ENCODE measurements around the gene GXYLT1. TPM values are rescaled to one million over a fixed set of nuclear protein-coding genes. Genes with fewer than 3 reads are reported as not detected.

The GXYLT1 gene
- total and polyA plus RNA-seq, 8 donors = 1.4 to 17.6 (median 6.1) TPM

- WGBS, 5 donors = 66 to 96% (median 84%) methylated on average over 2 of the region's 2 CpGs
- peaks cover 0 to 20% (median 11%) of the 10 kb centered on the region in 4 donors for H3K36me3 ChIP-seq
- no peaks in the 10 kb centered on the region for H3K27me3 ChIP-seq
- H3K4me1 ChIP-seq = no peaks in the 10 kb centered on the region
- H3K9me3 ChIP-seq = no peaks in the 10 kb centered on the region
- no peak overlapping the region for H3K4me3 ChIP-seq
- no peak overlapping the region for H3K27ac ChIP-seq
- TF ChIP-seq EP300 (IDR thresholded peaks at IDR 0.05) (no peak), POLR2A (IDR thresholded peaks at IDR 0.05) (no peak), CTCF (IDR thresholded peaks at IDR 0.05) (no peak), POLR2AphosphoS5 (IDR thresholded peaks at IDR 0.05) (no peak)
- no peak for DNase-seq
- intact Hi-C loops (cut with DNase I; ENCODE audit: low total_unique reads) = no loop called here
Measured at GRCh38 chr12:42187799-42188198, 43.1 kb upstream of the GXYLT1 start.

GRCh38 chr12:42186793-42187192, 42.1 kb upstream of the GXYLT1 start:
- TF ChIP-seq EP300 (IDR thresholded peaks at IDR 0.05) = no peak
- TF ChIP-seq POLR2AphosphoS5 (IDR thresholded peaks at IDR 0.05) = no peak
- TF ChIP-seq POLR2A (IDR thresholded peaks at IDR 0.05) = no peak
- TF ChIP-seq CTCF (IDR thresholded peaks at IDR 0.05) = no peak
- WGBS, 5 donors = 81 to 87% (median 85%) methylated on average over 2 of the region's 2 CpGs
- DNase-seq = no peak
- H3K36me3 ChIP-seq = peaks cover 0 to 10% (median 3%) of the 10 kb centered on the region in 4 donors
- peaks cover 0 to under 1% (median 0%) of the 10 kb centered on the region in 4 donors for H3K4me1 ChIP-seq
- no peaks in the 10 kb centered on the region for H3K27me3 ChIP-seq
- no peaks in the 10 kb centered on the region for H3K9me3 ChIP-seq
- no peak overlapping the region for H3K27ac ChIP-seq
- intact Hi-C loops (cut with DNase I; ENCODE audit: low total_unique reads) = no loop called here
- no peak overlapping the region for H3K4me3 ChIP-seq

- peaks cover 0 to 12% (median 9%) of the 10 kb centered on the region in 4 donors for H3K36me3 ChIP-seq
- TF ChIP-seq POLR2AphosphoS5 (IDR thresholded peaks at IDR 0.05) (no peak), CTCF (IDR thresholded peaks at IDR 0.05) (no peak), POLR2A (IDR thresholded peaks at IDR 0.05) (no peak), EP300 (IDR thresholded peaks at IDR 0.05) (no peak)
- H3K27me3 ChIP-seq = no peaks in the 10 kb centered on the region
- peaks cover 0 to 11% (median 3%) of the 10 kb centered on the region in 4 donors for H3K4me1 ChIP-seq
- H3K27ac ChIP-seq = no peak overlapping the region
- 51 to 63% (median 58%) methylated on average over 2 of the region's 2 CpGs for WGBS, 5 donors
- H3K4me3 ChIP-seq = no peak overlapping the region
- H3K9me3 ChIP-seq = no peaks in the 10 kb centered on the region
- no peak for DNase-seq
- intact Hi-C loops (cut with DNase I; ENCODE audit: low total_unique reads) = no loop called here
Measured at GRCh38 chr12:42182394-42182793, 37.7 kb upstream of the GXYLT1 start.

GRCh38 chr12:42180990-42181596, 36.4 kb upstream of the GXYLT1 start:
- H3K27ac ChIP-seq = no peak overlapping the region
- no peak overlapping the region for H3K4me3 ChIP-seq
- H3K4me1 ChIP-seq = peaks cover 0 to 11% (median 3%) of the 10 kb centered on the region in 4 donors
- intact Hi-C loops (cut with DNase I; ENCODE audit: low total_unique reads) = no loop called here
- 53 to 75% (median 54%) methylated on average over 2 of the region's 2 CpGs for WGBS, 5 donors
- no peaks in the 10 kb centered on the region for H3K27me3 ChIP-seq
- no peaks in the 10 kb centered on the region for H3K9me3 ChIP-seq
- H3K36me3 ChIP-seq = peaks cover 0 to 25% (median 15%) of the 10 kb centered on the region in 4 donors
- no peak for DNase-seq
- TF ChIP-seq POLR2A (IDR thresholded peaks at IDR 0.05) (no peak), POLR2AphosphoS5 (IDR thresholded peaks at IDR 0.05) (no peak)

- WGBS, 5 donors = 79 to 89% (median 86%) methylated on average over 2 of the region's 2 CpGs
- no peak for TF ChIP-seq POLR2A (IDR thresholded peaks at IDR 0.05)
- no peak for TF ChIP-seq CTCF (IDR thresholded peaks at IDR 0.05)
- no peak for TF ChIP-seq EP300 (IDR thresholded peaks at IDR 0.05)
- no peak for TF ChIP-seq POLR2AphosphoS5 (IDR thresholded peaks at IDR 0.05)
- Histone ChIP-seq H3K4me1 (peaks cover 0 to 15% (median 3%) of the 10 kb centered on the region in 4 donors), H3K27me3 (no peaks in the 10 kb centered on the region), H3K27ac (no peak overlapping the region), H3K4me3 (no peak overlapping the region), H3K9me3 (no peaks in the 10 kb centered on the region), H3K36me3 (peaks cover 0 to 26% (median 13%) of the 10 kb centered on the region in 4 donors)
- DNase-seq = no peak
- intact Hi-C loops (cut with DNase I; ENCODE audit: low total_unique reads) = no loop called here
Measured at GRCh38 chr12:42178101-42178500, 33.4 kb upstream of the GXYLT1 start.

Data from stomach (tissue), 9 donors.